Endometrial microvascular endothelial cells (primary cell): ENCODE data around the gene KCND2. TPM values are rescaled to one million over a fixed set of nuclear protein-coding genes. Genes with fewer than 3 reads are reported as not detected.

Source experiments
- in situ Hi-C: cut with HindIII; loops from 2 replicates; pipeline ENCODE4 v1.10.0; 2017; ENCODE audit warnings: low sequenced_read_pairs, low pct_unique_long_range_greater_than_20kb; ENCODE audit errors: inconsistent ontology term
- total RNA-seq: library from RNA; depleted of rRNA; stranded (reverse); fragments of >200 nt; gene quantifications from one replicate; pipeline ENCODE4 v1.2.3, GENCODE V29; 2015; ENCODE audit errors: inconsistent ontology term

Gene KCND2
- total RNA-seq, 1 donor from 2014 or later: 0.09 TPM

DNA sequence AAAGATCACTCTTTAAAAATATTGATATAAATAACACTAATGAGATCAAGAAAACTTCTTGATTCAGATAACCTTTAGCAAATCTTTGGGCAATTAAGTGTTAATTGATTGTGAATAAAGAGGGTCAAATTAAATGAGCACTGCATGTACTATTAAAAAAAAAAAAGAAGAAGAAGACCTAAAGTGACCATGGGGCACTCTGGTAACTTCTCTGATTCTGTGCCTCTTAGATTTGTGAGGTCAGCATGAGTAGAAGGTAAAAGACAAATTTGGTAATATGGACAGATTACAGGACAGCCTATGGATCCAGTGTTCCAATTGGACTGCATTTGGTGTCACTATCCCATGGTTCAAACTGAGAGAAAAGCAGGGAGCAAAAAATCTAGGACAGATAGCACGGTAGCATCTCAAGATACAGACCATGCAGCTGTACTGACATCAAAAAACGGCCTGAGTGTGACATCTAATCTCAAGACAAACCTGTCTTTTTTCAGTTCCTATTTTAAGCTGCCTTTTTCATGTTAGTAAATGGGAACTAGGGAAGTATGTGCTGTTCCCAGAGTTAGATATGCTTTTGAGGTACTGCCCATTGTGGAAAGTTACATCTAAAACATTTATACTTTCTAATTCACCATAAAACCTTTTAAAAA is 128.0 kb downstream of the KCND2 start:
- in situ Hi-C loops: no loop called here

DNA sequence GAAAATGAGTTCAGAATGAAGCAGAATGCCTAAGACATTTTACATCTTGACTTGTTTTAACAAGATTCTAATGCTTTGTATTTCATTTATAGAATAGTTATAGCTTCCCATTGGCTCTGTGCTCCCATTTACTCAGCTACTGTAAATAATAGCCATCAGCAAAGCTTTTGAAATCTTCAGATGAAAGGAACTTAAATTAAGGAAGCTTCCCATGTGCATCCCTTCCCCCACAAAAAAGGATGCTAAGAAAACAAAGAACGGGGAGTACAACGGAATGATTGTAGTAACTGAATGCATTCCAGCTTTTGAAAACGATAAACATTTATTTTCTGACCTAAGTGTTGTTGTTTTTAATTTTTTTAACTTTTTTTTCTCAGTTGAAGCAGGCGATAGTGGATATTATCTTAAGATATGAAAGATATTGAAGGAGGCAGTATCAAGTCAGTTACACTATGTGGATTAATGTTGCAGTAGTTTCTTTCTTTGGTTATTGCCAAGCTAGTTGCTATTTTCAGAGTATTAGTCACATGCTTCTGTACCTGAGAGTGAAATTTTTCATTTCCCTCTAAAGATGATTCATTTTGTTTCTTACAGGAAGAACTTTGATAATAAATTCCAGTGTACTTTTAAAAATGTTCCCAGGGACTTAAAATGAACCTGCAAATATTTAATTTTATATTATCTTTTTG is 129.2 kb downstream of the KCND2 start:
- in situ Hi-C loops: no loop called here

DNA sequence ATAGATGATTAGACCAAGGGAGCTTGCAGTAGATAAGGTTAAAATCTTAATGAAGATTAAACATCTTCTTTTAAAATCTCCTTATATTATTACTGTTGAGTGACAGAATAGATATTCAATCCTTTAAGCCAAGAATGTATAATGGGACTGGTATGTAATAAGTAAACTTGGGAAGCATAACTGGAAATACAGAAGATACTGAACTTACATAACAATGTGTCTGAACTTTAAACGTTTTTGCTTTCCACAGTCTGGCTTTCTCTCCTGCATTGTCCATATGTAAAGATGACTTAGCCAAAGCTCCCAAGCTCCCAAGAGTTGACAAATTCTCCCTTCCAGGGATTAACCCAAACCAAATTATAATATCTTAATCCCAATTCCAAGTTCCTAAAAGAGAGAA is 129.8 kb downstream of the KCND2 start:
- in situ Hi-C loops: no loop called here

DNA sequence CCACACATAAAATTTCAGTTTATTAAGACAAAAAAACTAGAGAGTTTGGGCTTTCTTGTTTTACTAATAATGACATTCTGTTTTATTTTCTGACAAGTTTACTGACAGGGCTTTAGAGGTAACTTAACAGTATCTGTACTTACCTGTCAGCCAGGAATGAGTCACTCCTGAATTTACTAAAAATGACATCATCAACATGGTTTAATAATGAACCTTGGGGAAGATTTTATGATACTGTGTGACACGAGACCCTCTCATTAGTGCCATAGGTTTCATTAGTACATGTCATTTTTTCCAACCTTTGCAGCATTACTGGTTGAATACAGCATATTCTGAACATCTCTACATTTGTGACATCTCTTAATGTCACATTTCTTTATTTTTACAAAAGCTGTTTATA is 131.1 kb downstream of the KCND2 start:
- in situ Hi-C loops: no loop called here

DNA sequence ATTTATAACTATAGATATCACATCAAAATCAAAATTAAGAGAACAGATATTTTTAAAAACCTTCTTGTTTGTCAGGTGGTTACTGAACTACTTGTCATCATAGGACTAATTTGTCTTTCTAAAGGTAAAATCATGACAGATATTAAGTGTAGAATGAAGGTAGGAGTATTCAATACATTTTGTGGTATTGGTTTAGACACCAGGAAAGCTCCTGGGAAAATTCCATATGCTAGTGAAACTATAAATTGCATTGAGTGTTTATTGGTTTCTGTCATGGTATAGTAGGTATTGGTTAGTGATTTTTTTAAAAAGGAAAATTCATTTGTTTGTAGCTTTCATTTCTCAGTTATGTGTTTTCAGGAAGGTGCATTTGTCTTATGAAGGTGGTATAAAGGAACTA is 132.7 kb downstream of the KCND2 start:
- in situ Hi-C loops: no loop called here

GRCh38 chr7:120407010-120407409 is 134.0 kb downstream of the KCND2 start:
- in situ Hi-C loops: no loop called here

- in situ Hi-C loops: no loop called here
Measured at GRCh38 chr7:120412139-120413050, 139.4 kb downstream of the KCND2 start.

- in situ Hi-C loops: no loop called here
Measured at GRCh38 chr7:120413164-120413563, 140.2 kb downstream of the KCND2 start.

DNA sequence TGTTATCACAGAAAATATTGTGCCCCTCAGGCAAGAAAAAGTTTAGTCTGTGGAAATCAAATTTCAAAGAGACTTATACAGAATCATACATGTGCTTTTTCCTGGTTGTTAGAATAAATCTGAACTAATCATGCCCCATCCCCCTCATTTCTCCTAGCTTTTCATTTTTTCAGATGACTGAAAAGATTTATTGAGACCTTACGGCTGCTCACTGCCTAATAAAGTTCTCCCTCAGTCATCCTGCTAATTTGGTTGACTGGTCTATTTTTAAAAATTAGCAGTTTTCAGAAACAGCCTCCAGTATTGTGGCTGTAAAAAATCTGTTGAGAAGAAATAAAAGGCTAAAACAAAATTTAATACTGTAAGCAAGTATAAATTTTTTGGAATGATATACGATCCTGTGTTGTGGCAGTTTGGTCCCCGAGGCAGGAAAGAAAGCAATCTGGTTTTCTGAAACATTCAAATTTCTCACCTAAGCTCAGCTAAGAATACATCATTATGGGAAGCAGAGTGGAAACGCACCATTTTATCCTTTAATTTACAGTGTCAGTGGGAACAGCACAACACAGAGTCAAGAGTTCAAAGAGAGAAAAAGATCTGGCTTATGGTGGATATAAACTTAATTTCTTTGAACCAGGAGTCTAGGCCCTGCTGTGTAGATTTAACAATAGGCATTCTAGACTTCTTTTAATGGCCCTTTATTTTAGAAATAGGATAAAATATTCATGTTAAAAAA is 144.4 kb downstream of the KCND2 start:
- in situ Hi-C loops: no loop called here

DNA sequence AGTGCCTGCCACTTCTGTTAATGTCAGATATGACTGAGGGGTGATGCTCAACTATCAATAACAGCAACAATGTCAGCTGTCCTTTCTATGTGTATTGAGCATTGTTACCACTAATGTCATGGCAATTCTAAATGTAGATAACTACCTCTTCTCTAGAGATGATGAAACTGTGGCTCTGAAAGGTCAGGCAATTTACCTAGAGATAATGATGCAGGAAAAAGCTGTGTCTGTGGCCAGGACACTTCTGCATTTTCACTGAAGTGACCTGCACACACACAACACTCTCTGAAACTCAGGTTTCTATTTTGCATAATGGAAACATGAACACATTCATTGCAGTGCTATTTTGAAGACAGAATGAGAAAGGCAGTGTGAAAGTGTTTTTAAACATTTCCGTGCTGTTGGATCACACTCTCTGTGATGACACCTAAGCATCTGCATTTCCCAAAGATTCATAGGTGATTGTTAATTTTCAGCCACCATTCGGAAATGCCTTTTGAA is 148.2 kb downstream of the KCND2 start:
- in situ Hi-C loops: no loop called here

GRCh38 chr7:120431016-120431415 is 158.0 kb downstream of the KCND2 start:
- in situ Hi-C loops: no loop called here

- in situ Hi-C loops: no loop called here
Measured at GRCh38 chr7:120436487-120437060, 163.6 kb downstream of the KCND2 start.

GRCh38 chr7:120441850-120442249 is 168.9 kb downstream of the KCND2 start:
- in situ Hi-C loops: no loop called here

GRCh38 chr7:120442838-120443237 is 169.9 kb downstream of the KCND2 start:
- in situ Hi-C loops: no loop called here

DNA sequence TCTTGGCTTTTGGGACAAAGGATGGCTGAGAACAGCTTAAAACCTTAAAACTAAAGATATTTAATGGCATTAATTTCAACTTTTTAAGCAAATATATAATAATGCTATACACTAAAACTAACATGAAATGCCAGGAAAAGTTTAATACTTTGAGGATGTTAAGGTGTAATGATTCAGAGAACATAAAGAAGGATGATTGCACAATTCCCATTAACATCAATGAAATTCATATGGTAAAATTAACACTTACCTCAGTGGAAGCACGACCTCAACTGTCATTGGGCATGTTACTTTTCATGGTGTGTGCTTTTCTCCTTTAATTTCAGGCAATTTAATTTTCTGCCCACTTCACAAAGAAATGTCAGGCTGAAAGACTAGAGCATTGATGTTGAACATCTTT is 171.7 kb downstream of the KCND2 start:
- in situ Hi-C loops: no loop called here

DNA sequence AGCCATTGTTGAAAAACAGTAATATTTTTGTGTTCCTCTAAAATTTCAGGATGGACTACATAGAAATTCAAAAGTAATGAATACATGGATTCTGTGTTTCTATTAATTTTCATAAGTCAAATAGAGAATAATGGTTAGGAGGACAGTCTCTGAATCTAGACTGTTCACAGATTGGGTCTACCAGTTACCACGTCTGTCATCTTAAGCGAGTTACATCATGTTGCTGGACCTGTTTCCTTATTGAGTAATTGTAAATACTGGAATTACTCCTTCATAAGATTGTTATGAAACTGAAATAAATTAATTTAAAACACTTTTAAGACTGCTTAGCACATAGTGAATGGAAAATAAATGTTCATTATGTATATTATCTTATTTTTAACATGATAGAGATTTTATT is 172.3 kb downstream of the KCND2 start:
- in situ Hi-C loops: no loop called here

GRCh38 chr7:120452665-120453064 is 179.7 kb downstream of the KCND2 start:
- in situ Hi-C loops: no loop called here

GRCh38 chr7:120456699-120457098 is 183.7 kb downstream of the KCND2 start:
- in situ Hi-C loops: no loop called here

- in situ Hi-C loops: no loop called here
Measured at GRCh38 chr7:120460949-120461348, 188.0 kb downstream of the KCND2 start.
